Fibroblast of lung (primary cell): Measurements from ENCODE around the gene MAMDC4. TPM values are rescaled to one million over a fixed set of nuclear protein-coding genes. Genes with fewer than 3 reads are reported as not detected.
A peak's percentile ranks its signal among the peaks of the same experiment; 100 is the strongest.

Source experiments
- DNase-seq, 2 donors: peaks; one replicate each; pipeline versions ENCODE4 v3.0.0 to v3.0.0-alpha.2; 2010; ENCODE audit warnings: low read depth in 2 of 2
- H2AFZ ChIP-seq: 2 replicates; pipeline ENCODE4 v1.5.1; 2012; ENCODE audit warnings: low read length, control low read depth, inconsistent platforms
- H3K27ac ChIP-seq: 2 replicates; pipeline ENCODE4 v1.5.1; 2011; ENCODE audit warnings: low read length, control low read depth; ENCODE audit not compliant: insufficient read depth
- H3K27me3 ChIP-seq: 2 replicates; pipeline ENCODE4 v1.5.1; 2011; ENCODE audit warnings: mild to moderate bottlenecking, low read length; ENCODE audit not compliant: control insufficient read depth, insufficient read depth
- H3K36me3 ChIP-seq: 2 replicates; pipeline ENCODE4 v1.5.1; 2011; ENCODE audit warnings: low read length; ENCODE audit not compliant: control insufficient read depth, insufficient read depth
- H3K4me1 ChIP-seq: 2 replicates; pipeline ENCODE4 v1.5.1; 2011; ENCODE audit warnings: low read length; ENCODE audit not compliant: control insufficient read depth, insufficient read depth; ENCODE audit errors: extremely low read depth
- H3K4me2 ChIP-seq: 2 replicates; pipeline ENCODE4 v1.5.1; 2011; ENCODE audit warnings: low read length, control low read depth; ENCODE audit not compliant: insufficient read depth; ENCODE audit errors: extremely low read depth
- H3K4me3 ChIP-seq, 4 experiments: fragments of 200-600 bp in 1 of 4; sonication (generic) in 1 of 4; replicated peaks in 1 of 4; 2 replicates each; pipeline ENCODE4 v1.5.1; 2011 to 2016; ENCODE audit warnings: low read length in 4 of 4, low read depth in 3 of 4, mild to moderate bottlenecking in 3 of 4, control low read depth in 2 of 4, inconsistent platforms in 1 of 4, mixed read lengths in 1 of 4; ENCODE audit not compliant: insufficient read depth in 1 of 4; ENCODE audit errors: control extremely low read depth in 1 of 4
- H3K79me2 ChIP-seq: 2 replicates; pipeline ENCODE4 v1.5.1; 2012; ENCODE audit warnings: mild to moderate bottlenecking, low read length, inconsistent platforms; ENCODE audit not compliant: control insufficient read depth, insufficient read depth
- H3K9ac ChIP-seq: 2 replicates; pipeline ENCODE4 v1.5.1; 2011; ENCODE audit warnings: mild to moderate bottlenecking, low read length, control low read depth; ENCODE audit not compliant: insufficient read depth
- H3K9me3 ChIP-seq: 2 replicates; pipeline ENCODE4 v1.5.1; 2012; ENCODE audit warnings: low read depth, low read length; ENCODE audit not compliant: control insufficient read depth, insufficient read depth
- H4K20me1 ChIP-seq: 2 replicates; pipeline ENCODE4 v1.5.1; 2011; ENCODE audit warnings: low read length; ENCODE audit not compliant: control insufficient read depth, insufficient read depth; ENCODE audit errors: extremely low read depth
- CTCF ChIP-seq, 2 donors: IDR thresholded peaks in 1 of 2; conservative IDR thresholded peaks in 1 of 2; 1 replicate in 1 of 2; 2 replicates in 1 of 2; pipeline ENCODE4 v1.5.1; 2011 to 2012; ENCODE audit warnings: low read length in 2 of 2, control low read depth in 1 of 2, inconsistent platforms in 1 of 2, low read depth in 1 of 2, mild to moderate bottlenecking in 1 of 2
- EZH2 ChIP-seq: IDR thresholded peaks from 2 replicates; pipeline ENCODE4 v1.5.1; 2012; ENCODE audit warnings: low read length, control low read depth, mild to moderate bottlenecking; ENCODE audit errors: missing control alignments
- polyA plus RNA-seq, 2 donors: library from polyadenylated mRNA; depleted of rRNA in 1 of 2; stranded (reverse) in 1 of 2; unstranded in 1 of 2; fragments of >200 nt; gene quantifications; 2 replicates each; pipeline ENCODE4 v1.2.1, GENCODE V29; 2011 to 2012; ENCODE audit warnings: missing spikeins in 1 of 2
- total RNA-seq: library from RNA; depleted of rRNA; stranded (reverse); fragments of >200 nt; gene quantifications from 2 replicates; pipeline ENCODE4 v1.2.1, GENCODE V29; 2014

The MAMDC4 gene
- total and polyA plus RNA-seq, 2 donors (not counting 1 experiment from before 2014, with no cell fraction given), result 0.37 to 4.6 TPM

GRCh38 chr9:136844761-136845464 lies 7.2 kb upstream of the MAMDC4 start:
- no peak overlapping the region for H3K27ac ChIP-seq

GRCh38 chr9:136845465-136846260 lies 6.5 kb upstream of the MAMDC4 start:
- H4K20me1 ChIP-seq, result no peaks in the 10 kb centered on the region
- H3K4me2 ChIP-seq, result no peak overlapping the region
- H3K9me3 ChIP-seq, result no peaks in the 10 kb centered on the region
- H3K4me1 ChIP-seq, result peaks cover 13% of the 10 kb centered on the region
- H3K27me3 ChIP-seq, result peaks cover 24% of the 10 kb centered on the region
- no peak overlapping the region for H3K9ac ChIP-seq
- TF ChIP-seq EZH2, result no peak
- TF ChIP-seq CTCF (conservative IDR thresholded peaks at IDR 0.05 in 1 of 2, IDR thresholded peaks at IDR 0.05 in 1 of 2; ENCODE audit: low read depth in 1 of 2, low read length in 2 of 2), result no peak
- no peak overlapping the region for H3K27ac ChIP-seq
- H3K4me3 ChIP-seq, result no peak overlapping the region
- no peaks in the 10 kb centered on the region for H3K79me2 ChIP-seq
- no peak overlapping the region for H2AFZ ChIP-seq
- no peak for DNase-seq
- peaks cover 3% of the 10 kb centered on the region for H3K36me3 ChIP-seq

More at GRCh38 chr9:136844761-136845464, 7.2 kb upstream of the MAMDC4 start:
- H3K79me2 ChIP-seq, result no peaks in the 10 kb centered on the region
- H2AFZ ChIP-seq, result no peak overlapping the region
- no peak overlapping the region for H3K4me3 ChIP-seq
- peaks cover 3% of the 10 kb centered on the region for H3K36me3 ChIP-seq
- no peak overlapping the region for H3K4me2 ChIP-seq
- no peaks in the 10 kb centered on the region for H3K9me3 ChIP-seq
- TF ChIP-seq EZH2 (no peak), CTCF (conservative IDR thresholded peaks at IDR 0.05 in 1 of 2, IDR thresholded peaks at IDR 0.05 in 1 of 2; ENCODE audit: low read depth in 1 of 2, low read length in 2 of 2) (no peak)
- peaks cover 24% of the 10 kb centered on the region for H3K27me3 ChIP-seq
- no peak overlapping the region for H3K9ac ChIP-seq
- DNase-seq, result no peak
- H3K4me1 ChIP-seq, result peaks cover 10% of the 10 kb centered on the region
- H4K20me1 ChIP-seq, result no peaks in the 10 kb centered on the region

- TF ChIP-seq EZH2 (peak; percentile 97), CTCF (conservative IDR thresholded peaks at IDR 0.05 in 1 of 2, IDR thresholded peaks at IDR 0.05 in 1 of 2; ENCODE audit: low read depth in 1 of 2, low read length in 2 of 2) (no peak)
- Histone ChIP-seq H3K79me2 (no peaks in the 10 kb centered on the region), H4K20me1 (no peaks in the 10 kb centered on the region), H3K9ac (no peak overlapping the region), H3K27ac (no peak overlapping the region), H2AFZ (no peak overlapping the region), H3K4me3 (no peak overlapping the region), H3K27me3 (peaks cover 24% of the 10 kb centered on the region), H3K36me3 (peaks cover 10% of the 10 kb centered on the region), H3K4me1 (peaks cover 8% of the 10 kb centered on the region), H3K4me2 (no peak overlapping the region), H3K9me3 (no peaks in the 10 kb centered on the region)
- DNase-seq, result no peak
These were observed 5.6 kb upstream of the MAMDC4 start for GRCh38 chr9:136846376-136847087.
